ENCODE measurements around the gene HP.

The HP gene

GRCh38 chr16:72014675-72015074 is 39.6 kb upstream of the HP start:
- TF ChIP-seq, protein P1, sequence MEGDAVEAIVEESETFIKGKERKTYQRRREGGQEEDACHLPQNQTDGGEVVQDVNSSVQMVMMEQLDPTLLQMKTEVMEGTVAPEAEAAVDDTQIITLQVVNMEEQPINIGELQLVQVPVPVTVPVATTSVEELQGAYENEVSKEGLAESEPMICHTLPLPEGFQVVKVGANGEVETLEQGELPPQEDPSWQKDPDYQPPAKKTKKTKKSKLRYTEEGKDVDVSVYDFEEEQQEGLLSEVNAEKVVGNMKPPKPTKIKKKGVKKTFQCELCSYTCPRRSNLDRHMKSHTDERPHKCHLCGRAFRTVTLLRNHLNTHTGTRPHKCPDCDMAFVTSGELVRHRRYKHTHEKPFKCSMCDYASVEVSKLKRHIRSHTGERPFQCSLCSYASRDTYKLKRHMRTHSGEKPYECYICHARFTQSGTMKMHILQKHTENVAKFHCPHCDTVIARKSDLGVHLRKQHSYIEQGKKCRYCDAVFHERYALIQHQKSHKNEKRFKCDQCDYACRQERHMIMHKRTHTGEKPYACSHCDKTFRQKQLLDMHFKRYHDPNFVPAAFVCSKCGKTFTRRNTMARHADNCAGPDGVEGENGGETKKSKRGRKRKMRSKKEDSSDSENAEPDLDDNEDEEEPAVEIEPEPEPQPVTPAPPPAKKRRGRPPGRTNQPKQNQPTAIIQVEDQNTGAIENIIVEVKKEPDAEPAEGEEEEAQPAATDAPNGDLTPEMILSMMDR (conservative IDR thresholded peaks at IDR 0.05; ENCODE audit: low read depth) = no peak
- ChIA-PET POLR2A (ENCODE audit: low non-redundant PET) (no interaction called here), CTCF (interaction anchor here (0.9 kb wide), 1 partner anchor 1943 kb away, joined by 4 read pairs; no protein-coding TSS in a partner anchor)
- DNase-seq (ENCODE audit: low spot score) = no peak
- no peak overlapping the region for H3K27ac ChIP-seq

GRCh38 chr16:72015124-72015523 is 39.2 kb upstream of the HP start:
- DNase-seq (ENCODE audit: low spot score) = no peak
- H3K27ac ChIP-seq = no peak overlapping the region
- POLR2A ChIA-PET (ENCODE audit: low non-redundant PET) = no interaction called here
- CTCF ChIA-PET = interaction anchor here (0.9 kb wide), 1 partner anchor 1943 kb away, joined by 4 read pairs; no protein-coding TSS in a partner anchor
- TF ChIP-seq, protein P1 (conservative IDR thresholded peaks at IDR 0.05; ENCODE audit: low read depth) = no peak

DNA sequence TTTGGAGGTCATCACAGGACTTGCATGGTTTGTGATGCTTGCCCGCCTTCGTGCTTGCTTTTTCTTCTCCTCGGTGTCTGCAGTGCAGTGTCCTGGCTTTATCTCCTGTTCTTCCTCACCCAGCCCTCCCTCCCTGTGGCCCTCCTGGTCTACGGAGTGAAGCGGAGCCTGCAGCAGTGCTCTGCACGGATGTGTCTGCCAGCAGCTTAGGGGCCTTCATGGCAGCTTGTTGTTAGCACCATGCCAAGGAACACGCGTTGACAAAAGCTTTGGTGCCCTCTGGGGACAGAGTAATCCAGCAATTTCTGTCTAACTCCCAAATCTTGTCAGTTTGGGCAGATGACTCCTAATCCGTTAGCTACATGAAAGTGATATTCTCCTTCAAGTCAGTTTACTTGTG is 35.8 kb upstream of the HP start:
- no peak for DNase-seq (ENCODE audit: low spot score)
- ChIA-PET POLR2A (ENCODE audit: low non-redundant PET) (no interaction called here), CTCF (interaction anchor here (0.5 kb wide), 1 partner anchor 75 kb away, joined by 3 read pairs; the partner anchor contains the start of gene TXNL4B)
- no peak overlapping the region for H3K27ac ChIP-seq
- TF ChIP-seq, protein P1 (conservative IDR thresholded peaks at IDR 0.05; ENCODE audit: low read depth) = no peak

- H3K27ac ChIP-seq = no peak overlapping the region
- TF ChIP-seq, protein P1 (conservative IDR thresholded peaks at IDR 0.05; ENCODE audit: low read depth) = no peak
- no peak for DNase-seq (ENCODE audit: low spot score)
- CTCF ChIA-PET = no interaction called here
- POLR2A ChIA-PET (ENCODE audit: low non-redundant PET) = no interaction called here
Observed at GRCh38 chr16:72021043-72021442, 33.3 kb upstream of the HP start.

GRCh38 chr16:72022127-72022526 is 32.2 kb upstream of the HP start:
- no peak for DNase-seq (ENCODE audit: low spot score)
- CTCF ChIA-PET = no interaction called here
- H3K27ac ChIP-seq = no peak overlapping the region
- POLR2A ChIA-PET (ENCODE audit: low non-redundant PET) = no interaction called here
- TF ChIP-seq, protein P1 (conservative IDR thresholded peaks at IDR 0.05; ENCODE audit: low read depth) = no peak

DNA sequence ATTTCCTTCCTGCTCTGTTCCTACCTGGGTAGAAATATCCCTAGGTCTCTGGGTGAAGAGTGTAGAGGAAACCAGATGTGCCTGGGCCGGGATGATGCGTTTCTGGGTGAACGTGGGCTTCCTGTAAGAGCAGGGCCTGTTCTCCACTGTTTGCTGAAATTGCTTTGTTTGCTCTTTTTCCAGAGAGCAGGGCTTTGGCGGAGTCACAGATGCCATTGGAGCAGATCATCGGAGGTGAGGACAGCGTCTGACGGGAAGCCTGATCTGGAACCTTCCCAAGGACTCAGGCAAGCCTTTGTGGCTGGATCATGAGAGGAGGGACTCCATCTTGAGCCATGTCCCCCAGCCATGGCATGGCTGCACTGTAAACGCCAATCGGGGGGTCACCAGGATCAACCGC is 30.3 kb upstream of the HP start:
- ChIA-PET CTCF (no interaction called here), POLR2A (ENCODE audit: low non-redundant PET) (no interaction called here)
- DNase-seq (ENCODE audit: low spot score) = no peak
- no peak overlapping the region for H3K27ac ChIP-seq
- TF ChIP-seq, protein P1 (conservative IDR thresholded peaks at IDR 0.05; ENCODE audit: low read depth) = no peak
